DMS53 treated with DMSO at 0.1 percent for 48 hours (cell line): ENCODE measurements around the gene SPATA9.

Experiments
- DNase-seq: peaks from one replicate; lab custom pipeline; 2025; ENCODE audit not compliant: unreplicated experiment; lab: John Stamatoyannopoulos, UW

The SPATA9 gene

GRCh38 chr5:95620870-95621838, 61.6 kb downstream of the SPATA9 start:
- DNase-seq: peak; percentile 38

- peak; percentile 42 for DNase-seq
Measured at GRCh38 chr5:95620030-95620869, 62.5 kb downstream of the SPATA9 start, which contains the start of gene GPR150. Gene GPR150 (plus strand): TSS chr5:95620087. CDS start chr5:95620276, 189 bp downstream.

GRCh38 chr5:95619514-95620029, 63.2 kb downstream of the SPATA9 start:
- DNase-seq: no peak

GRCh38 chr5:95619096-95619495, 63.7 kb downstream of the SPATA9 start:
- DNase-seq: no peak

GRCh38 chr5:95617057-95617456, 65.7 kb downstream of the SPATA9 start:
- DNase-seq: no peak

- no peak for DNase-seq
Measured at GRCh38 chr5:95615164-95615467, 67.7 kb downstream of the SPATA9 start.

GRCh38 chr5:95613514-95613913, 69.3 kb downstream of the SPATA9 start:
- DNase-seq: no peak

GRCh38 chr5:95611396-95611795, 71.4 kb downstream of the SPATA9 start:
- DNase-seq: no peak

GRCh38 chr5:95610546-95610945, 72.2 kb downstream of the SPATA9 start:
- DNase-seq: no peak

- peak; percentile 6 for DNase-seq
Measured at GRCh38 chr5:95609711-95610110, 73.1 kb downstream of the SPATA9 start.
